Measurements from ENCODE around the gene TP53BP2.

DNA sequence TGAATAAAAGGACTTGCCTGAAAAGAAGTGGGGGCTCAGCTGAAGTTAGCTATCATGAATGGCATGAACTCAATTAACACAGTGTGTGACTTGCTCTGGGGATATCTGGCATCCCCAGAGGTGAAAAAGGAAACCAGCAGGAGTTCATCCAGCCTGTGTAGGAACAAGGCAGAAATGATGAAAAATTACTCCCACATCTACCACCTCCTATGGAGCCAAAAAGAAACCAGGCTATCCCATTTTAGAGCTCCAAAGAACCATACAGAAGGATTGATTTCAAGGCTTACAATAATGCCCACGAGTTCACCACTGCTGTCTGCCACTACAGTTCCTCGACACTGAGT lies 25.3 kb downstream of the TP53BP2 start:
- TF ChIP-seq CTCF (IDR thresholded peaks at IDR 0.05) (no peak), POLR2A (IDR thresholded peaks at IDR 0.05) (no peak)
